Measurements from ENCODE around the gene COG5. TPM values are rescaled to one million over a fixed set of nuclear protein-coding genes. Genes with fewer than 3 reads are reported as not detected.

Gene COG5
- total RNA-seq, 6 experiments from 2014 or later = 13.9 to 21.3 (median 15.5) TPM

- no peaks in the 10 kb centered on the region for H3K27me3 ChIP-seq
- no peaks in the 10 kb centered on the region for H3K36me3 ChIP-seq
- no peak for TF ChIP-seq POLR2A (IDR thresholded peaks at IDR 0.05)
- TF ChIP-seq CTCF (IDR thresholded peaks at IDR 0.05) = no peak
- no peaks in the 10 kb centered on the region for H3K4me1 ChIP-seq
- H3K27ac ChIP-seq = no peak overlapping the region
- no peaks in the 10 kb centered on the region for H3K9me3 ChIP-seq
- no peak for DNase-seq
- no peak overlapping the region for H3K4me3 ChIP-seq
- no peak for ATAC-seq
- 100% methylated on average over 1 of the region's 1 CpG for WGBS (ENCODE audit: insufficient coverage, low coverage, low lambda C conversion rate, missing lambda C conversion rate)
- intact Hi-C loops (cut with DNase I) = no loop called here
Observed at GRCh38 chr7:107446988-107447387, 116.7 kb downstream of the COG5 start.

DNA sequence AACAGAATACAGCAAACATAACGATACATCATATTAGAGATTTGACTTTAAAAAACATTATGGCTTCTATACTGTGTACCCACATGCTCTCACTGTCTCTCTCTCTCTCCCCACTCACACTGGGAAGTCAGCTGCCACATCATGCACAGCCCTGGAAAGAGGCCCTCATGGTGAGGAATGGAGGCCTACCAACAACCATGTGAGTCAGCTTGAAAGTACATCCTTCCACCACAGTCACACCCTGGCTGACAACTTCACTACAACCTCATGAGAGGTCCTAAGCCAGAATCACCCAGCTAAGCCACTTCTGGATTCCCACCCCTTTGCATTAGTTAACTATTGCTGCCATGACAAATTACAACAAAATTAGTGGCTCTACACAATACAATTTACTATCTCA is 117.2 kb downstream of the COG5 start:
- H3K4me1 ChIP-seq = no peaks in the 10 kb centered on the region
- ATAC-seq (no peak), DNase-seq (no peak)
- intact Hi-C loops (cut with DNase I) = no loop called here
- no peaks in the 10 kb centered on the region for H3K36me3 ChIP-seq
- H3K4me3 ChIP-seq = no peak overlapping the region
- H3K27me3 ChIP-seq = no peaks in the 10 kb centered on the region
- H3K9me3 ChIP-seq = no peaks in the 10 kb centered on the region
- WGBS (ENCODE audit: insufficient coverage, low coverage, low lambda C conversion rate, missing lambda C conversion rate) = 100% methylated on average over 1 of the region's 1 CpG
- TF ChIP-seq POLR2A (IDR thresholded peaks at IDR 0.05) (no peak), CTCF (IDR thresholded peaks at IDR 0.05) (no peak)
- no peak overlapping the region for H3K27ac ChIP-seq

DNA sequence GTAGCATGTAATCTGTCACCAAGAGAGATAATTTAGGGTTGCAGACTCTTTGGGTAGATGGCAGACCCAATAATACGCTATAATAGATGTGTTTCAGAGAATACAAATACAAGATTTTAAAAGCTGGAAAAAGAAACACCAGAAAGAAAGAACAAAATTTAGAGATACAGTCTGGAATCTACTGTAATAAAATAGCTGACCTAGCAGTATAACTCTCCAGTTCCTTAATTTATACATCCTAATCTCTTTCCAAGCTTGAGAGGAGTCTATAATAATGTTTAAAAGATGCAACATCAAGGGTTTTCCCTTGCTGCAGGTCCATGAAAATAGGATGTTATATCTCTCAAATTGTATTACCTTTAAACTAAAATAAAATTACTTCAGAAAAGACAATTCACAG is 121.0 kb downstream of the COG5 start:
- 86% methylated on average over 1 of the region's 1 CpG for WGBS (ENCODE audit: insufficient coverage, low coverage, low lambda C conversion rate, missing lambda C conversion rate)
- no peak overlapping the region for H3K27ac ChIP-seq
- no peaks in the 10 kb centered on the region for H3K4me1 ChIP-seq
- ATAC-seq (no peak), DNase-seq (no peak)
- TF ChIP-seq POLR2A (IDR thresholded peaks at IDR 0.05) (no peak), CTCF (IDR thresholded peaks at IDR 0.05) (no peak)
- H3K36me3 ChIP-seq = no peaks in the 10 kb centered on the region
- H3K9me3 ChIP-seq = no peaks in the 10 kb centered on the region
- no peaks in the 10 kb centered on the region for H3K27me3 ChIP-seq
- no peak overlapping the region for H3K4me3 ChIP-seq
- intact Hi-C loops (cut with DNase I) = no loop called here

DNA sequence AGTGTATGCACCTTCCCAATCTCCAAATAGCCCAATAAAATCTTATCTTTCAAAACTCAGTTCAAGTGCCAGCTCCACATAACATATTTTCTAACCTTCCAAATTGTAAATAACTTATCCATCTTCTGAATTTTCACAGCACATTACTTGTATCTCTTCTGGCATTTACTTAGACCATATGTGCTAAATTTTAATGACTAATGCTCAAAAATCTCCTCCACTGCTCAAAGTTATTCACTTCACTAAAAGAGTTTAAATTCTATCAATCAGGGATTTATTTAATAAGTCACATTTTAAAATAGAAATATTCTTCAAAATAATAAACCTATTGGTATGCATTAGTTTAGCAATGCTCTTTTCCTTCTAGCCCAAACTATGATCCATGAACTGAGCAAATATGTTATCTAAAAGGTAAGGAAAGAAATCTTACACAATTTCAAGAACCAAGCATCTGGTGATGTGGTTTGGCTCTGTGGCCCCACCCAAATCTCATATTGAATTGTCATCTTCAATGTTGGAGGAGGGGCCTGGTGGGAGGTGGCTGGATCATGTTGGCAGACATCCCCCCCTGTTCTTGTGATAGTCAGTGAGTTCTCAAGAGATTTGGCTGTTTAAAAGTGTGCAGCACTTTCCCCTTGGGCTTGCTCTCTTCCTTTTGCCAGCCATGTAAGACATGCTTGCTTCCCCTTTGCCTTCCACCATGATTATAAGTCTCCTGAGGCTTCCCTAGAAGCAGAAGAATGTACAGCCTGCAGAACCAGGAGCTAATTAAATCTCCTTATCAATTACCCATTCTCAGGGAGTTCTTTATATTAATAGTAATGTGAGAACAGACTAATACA is 121.9 kb downstream of the COG5 start:
- H3K9me3 ChIP-seq = no peaks in the 10 kb centered on the region
- H3K27me3 ChIP-seq = no peaks in the 10 kb centered on the region
- no peak overlapping the region for H3K27ac ChIP-seq
- ATAC-seq (no peak), DNase-seq (no peak)
- no peak overlapping the region for H3K4me3 ChIP-seq
- no peaks in the 10 kb centered on the region for H3K36me3 ChIP-seq
- intact Hi-C loops (cut with DNase I) = no loop called here
- no peak for TF ChIP-seq POLR2A (IDR thresholded peaks at IDR 0.05)
- no peak for TF ChIP-seq CTCF (IDR thresholded peaks at IDR 0.05)
- no peaks in the 10 kb centered on the region for H3K4me1 ChIP-seq

Measured in right lobe of liver (tissue), 6 donors.